SK-N-MC (cell line): ENCODE results near the gene GNG5.

ENCODE experiments used
- EZH2 ChIP-seq: fragments of 200-600 bp; sonication (generic); IDR thresholded peaks from one replicate; pipeline ENCODE4 v1.6.1; 2017; ENCODE audit warnings: antibody characterized with exemption
- FOXP2 ChIP-seq: optimal IDR thresholded peaks from 2 replicates; pipeline ENCODE3; 2011; ENCODE audit warnings: mild to moderate bottlenecking, moderate library complexity; ENCODE audit not compliant: insufficient read depth; ENCODE audit errors: extremely low read length, control extremely low read depth
- POLR2AphosphoS5 ChIP-seq: IDR thresholded peaks from 2 replicates; pipeline ENCODE4 v1.6.1; 2012; ENCODE audit warnings: mild to moderate bottlenecking, low read depth, low read length, borderline replicate concordance

DNA sequence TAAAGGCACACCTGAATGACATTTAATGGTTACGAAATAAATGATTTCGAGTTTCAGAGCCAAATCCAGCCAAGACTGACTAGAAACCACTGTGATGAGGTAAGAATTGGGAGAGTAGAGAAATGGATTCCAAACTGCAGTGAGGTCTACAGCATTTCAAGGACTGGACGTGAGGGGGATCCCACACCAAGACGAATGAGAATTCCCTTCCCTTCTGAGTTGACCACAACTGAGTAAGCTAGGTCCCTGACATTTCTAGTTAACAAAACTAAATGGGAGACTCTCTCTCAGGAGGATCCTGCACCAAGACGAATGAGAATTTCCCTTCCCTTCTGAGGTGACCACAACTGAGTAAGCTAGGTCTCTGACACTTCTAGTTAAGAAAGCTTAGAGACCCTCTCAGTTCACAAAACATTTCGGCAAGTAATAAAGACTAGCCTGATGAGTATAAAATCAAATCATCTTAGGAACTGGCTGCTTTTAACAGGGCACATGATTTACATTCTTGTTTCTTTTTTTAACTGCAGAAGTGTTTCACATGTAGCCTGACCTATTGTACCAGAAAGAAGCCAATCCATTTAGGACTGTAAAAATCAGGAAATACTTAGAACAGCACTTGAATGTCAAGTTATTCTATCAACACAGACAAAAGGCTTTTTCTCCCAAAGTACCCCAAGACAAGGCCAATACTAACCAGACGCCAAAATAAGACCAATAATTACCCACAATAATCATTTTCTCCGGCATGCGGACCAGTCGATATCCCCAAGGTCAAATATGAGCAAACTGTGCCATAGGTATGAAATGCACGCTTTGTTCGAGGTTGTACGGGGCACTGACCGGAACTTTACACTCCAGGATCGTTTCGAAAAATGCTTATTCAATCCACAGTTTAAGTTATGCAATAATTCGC, 1.5 kb downstream of the GNG5 start:
- no peak for TF ChIP-seq EZH2
- TF ChIP-seq POLR2AphosphoS5: no peak
- TF ChIP-seq FOXP2: no peak
